ENCODE results near the gene MORN4.

MORN4 gene

GRCh38 chr10:97627731-97628130, 5.6 kb downstream of the MORN4 start:
- no peaks in the 10 kb centered on the region for H4K20me1 ChIP-seq (ENCODE audit: insufficient read depth)
- no peak overlapping the region for H2AFZ ChIP-seq (ENCODE audit: low read depth)
- no peaks in the 10 kb centered on the region for H3K4me1 ChIP-seq (ENCODE audit: low read depth, poor library complexity, severe bottlenecking)
- H3K4me2 ChIP-seq, result no peak overlapping the region
- no peak for TF ChIP-seq CTCF (conservative IDR thresholded peaks at IDR 0.05; ENCODE audit: low read depth, low read length)
- H3K36me3 ChIP-seq (ENCODE audit: insufficient read depth), result no peaks in the 10 kb centered on the region
- no peak overlapping the region for H3K27ac ChIP-seq
- H3K4me3 ChIP-seq (IDR thresholded peaks at IDR 0.05; ENCODE audit: insufficient read depth, low read depth, low read length), result no peak overlapping the region
- H3K9ac ChIP-seq, result no peak overlapping the region
- no peaks in the 10 kb centered on the region for H3K27me3 ChIP-seq (ENCODE audit: insufficient read depth, low read depth)
- H3K79me2 ChIP-seq (ENCODE audit: insufficient read depth, low read depth), result no peaks in the 10 kb centered on the region

GRCh38 chr10:97623277-97623676, 10.0 kb downstream of the MORN4 start:
- no peak overlapping the region for H3K4me2 ChIP-seq
- H2AFZ ChIP-seq (ENCODE audit: low read depth), result no peak overlapping the region
- TF ChIP-seq CTCF (conservative IDR thresholded peaks at IDR 0.05; ENCODE audit: low read depth, low read length), result no peak
- H3K36me3 ChIP-seq (ENCODE audit: insufficient read depth), result no peaks in the 10 kb centered on the region
- H3K9ac ChIP-seq, result no peak overlapping the region
- H4K20me1 ChIP-seq (ENCODE audit: insufficient read depth), result no peaks in the 10 kb centered on the region
- H3K27ac ChIP-seq, result no peak overlapping the region
- H3K27me3 ChIP-seq (ENCODE audit: insufficient read depth, low read depth), result no peaks in the 10 kb centered on the region
- no peak overlapping the region for H3K4me3 ChIP-seq (IDR thresholded peaks at IDR 0.05; ENCODE audit: insufficient read depth, low read depth, low read length)
- no peaks in the 10 kb centered on the region for H3K79me2 ChIP-seq (ENCODE audit: insufficient read depth, low read depth)
- H3K4me1 ChIP-seq (ENCODE audit: low read depth, poor library complexity, severe bottlenecking), result no peaks in the 10 kb centered on the region

GRCh38 chr10:97618733-97619132, 14.6 kb downstream of the MORN4 start:
- Histone ChIP-seq H4K20me1 (ENCODE audit: insufficient read depth) (no peaks in the 10 kb centered on the region), H3K4me2 (no peak overlapping the region), H3K27ac (no peak overlapping the region), H3K9ac (no peak overlapping the region), H3K4me1 (ENCODE audit: low read depth, poor library complexity, severe bottlenecking) (no peaks in the 10 kb centered on the region), H3K79me2 (ENCODE audit: insufficient read depth, low read depth) (no peaks in the 10 kb centered on the region), H2AFZ (ENCODE audit: low read depth) (no peak overlapping the region), H3K36me3 (ENCODE audit: insufficient read depth) (no peaks in the 10 kb centered on the region), H3K27me3 (ENCODE audit: insufficient read depth, low read depth) (no peaks in the 10 kb centered on the region), H3K4me3 (IDR thresholded peaks at IDR 0.05; ENCODE audit: insufficient read depth, low read depth, low read length) (no peak overlapping the region)
- no peak for TF ChIP-seq CTCF (conservative IDR thresholded peaks at IDR 0.05; ENCODE audit: low read depth, low read length)

GRCh38 chr10:97618285-97618684, 15.0 kb downstream of the MORN4 start:
- TF ChIP-seq CTCF (conservative IDR thresholded peaks at IDR 0.05; ENCODE audit: low read depth, low read length), result no peak

More at GRCh38 chr10:97618285-97618684, 15.0 kb downstream of the MORN4 start:
- Histone ChIP-seq H3K27ac (no peak overlapping the region), H3K79me2 (ENCODE audit: insufficient read depth, low read depth) (no peaks in the 10 kb centered on the region), H3K4me2 (no peak overlapping the region), H2AFZ (ENCODE audit: low read depth) (no peak overlapping the region), H4K20me1 (ENCODE audit: insufficient read depth) (no peaks in the 10 kb centered on the region), H3K4me3 (IDR thresholded peaks at IDR 0.05; ENCODE audit: insufficient read depth, low read depth, low read length) (no peak overlapping the region), H3K4me1 (ENCODE audit: low read depth, poor library complexity, severe bottlenecking) (no peaks in the 10 kb centered on the region), H3K9ac (no peak overlapping the region), H3K36me3 (ENCODE audit: insufficient read depth) (no peaks in the 10 kb centered on the region), H3K27me3 (ENCODE audit: insufficient read depth, low read depth) (no peaks in the 10 kb centered on the region)

Measured in KMS-11 (cell line).